CD4-positive, alpha-beta T cell treated with Interleukin-4 for 1 hour (primary cell): ENCODE results near the gene SLC27A4.

Source experiments
- DNase-seq, 2 donors: peaks; one replicate each; pipeline ENCODE4 v3.0.0-alpha.2; 2020 to 2022

SLC27A4 gene

GRCh38 chr9:128393145-128393775, 52.9 kb downstream of the SLC27A4 start:
- DNase-seq, result no peak

- no peak for DNase-seq
These were observed 53.6 kb downstream of the SLC27A4 start for GRCh38 chr9:128393970-128394369.

- no peak for DNase-seq
These were observed 54.2 kb downstream of the SLC27A4 start for GRCh38 chr9:128394379-128395168.

DNA sequence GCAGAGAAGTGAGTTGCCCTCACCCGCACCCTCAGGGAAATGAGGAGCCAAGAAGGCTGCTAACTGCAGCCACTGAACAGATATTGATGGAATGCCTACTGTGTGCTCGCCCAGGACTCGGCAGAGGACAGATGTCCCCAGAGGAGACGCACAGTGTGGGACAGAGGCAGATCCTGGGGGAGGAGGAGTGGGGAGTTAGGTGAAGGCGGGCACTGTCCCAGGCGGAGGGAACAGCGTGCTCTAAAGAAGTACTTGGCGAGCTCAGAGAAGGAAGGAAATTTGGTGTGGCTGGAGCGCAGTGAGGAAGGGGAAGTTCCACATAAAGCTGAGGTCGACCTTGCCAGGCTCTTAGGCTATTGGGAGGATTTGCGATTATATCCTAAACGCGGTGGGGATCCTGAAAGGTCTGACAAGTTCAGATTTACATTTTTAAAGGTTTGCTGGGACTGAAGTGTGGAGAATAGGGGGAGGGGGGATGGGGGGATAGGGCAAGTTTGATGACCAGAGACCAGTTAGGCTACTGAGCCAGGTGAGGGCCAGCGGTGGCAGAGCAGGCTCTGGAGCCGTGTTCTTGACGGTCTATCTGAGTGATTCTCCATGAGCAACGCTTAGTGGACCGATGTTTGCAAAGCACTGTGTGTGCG, 56.8 kb downstream of the SLC27A4 start:
- DNase-seq, result no peak

GRCh38 chr9:128397831-128398230, 57.5 kb downstream of the SLC27A4 start:
- no peak for DNase-seq

DNA sequence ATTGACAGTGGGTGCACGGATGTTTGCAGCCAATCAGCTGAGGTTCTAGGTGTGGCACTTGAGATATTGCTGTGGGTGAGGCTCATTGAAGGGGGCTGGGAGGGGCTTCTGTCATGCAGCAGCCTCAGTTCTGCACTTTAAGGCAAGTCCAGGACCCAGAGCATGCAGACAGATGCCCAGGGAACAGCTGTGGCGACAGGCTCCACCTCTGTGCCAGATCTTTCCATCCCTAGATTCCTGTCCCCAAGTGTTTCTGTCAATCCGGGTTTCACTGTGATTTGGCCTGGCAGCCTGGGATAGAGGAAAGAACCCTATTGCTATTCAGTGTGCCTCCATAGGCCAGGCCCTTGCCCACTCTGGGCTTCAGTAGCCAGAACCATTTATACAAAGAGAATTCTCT, 59.5 kb downstream of the SLC27A4 start:
- DNase-seq, result no peak

GRCh38 chr9:128404560-128404959, 64.2 kb downstream of the SLC27A4 start:
- DNase-seq, result no peak

- no peak for DNase-seq
These were observed 64.9 kb downstream of the SLC27A4 start for GRCh38 chr9:128405077-128405779.

- DNase-seq, result no peak
These were observed 65.4 kb downstream of the SLC27A4 start for GRCh38 chr9:128405780-128406171.

DNA sequence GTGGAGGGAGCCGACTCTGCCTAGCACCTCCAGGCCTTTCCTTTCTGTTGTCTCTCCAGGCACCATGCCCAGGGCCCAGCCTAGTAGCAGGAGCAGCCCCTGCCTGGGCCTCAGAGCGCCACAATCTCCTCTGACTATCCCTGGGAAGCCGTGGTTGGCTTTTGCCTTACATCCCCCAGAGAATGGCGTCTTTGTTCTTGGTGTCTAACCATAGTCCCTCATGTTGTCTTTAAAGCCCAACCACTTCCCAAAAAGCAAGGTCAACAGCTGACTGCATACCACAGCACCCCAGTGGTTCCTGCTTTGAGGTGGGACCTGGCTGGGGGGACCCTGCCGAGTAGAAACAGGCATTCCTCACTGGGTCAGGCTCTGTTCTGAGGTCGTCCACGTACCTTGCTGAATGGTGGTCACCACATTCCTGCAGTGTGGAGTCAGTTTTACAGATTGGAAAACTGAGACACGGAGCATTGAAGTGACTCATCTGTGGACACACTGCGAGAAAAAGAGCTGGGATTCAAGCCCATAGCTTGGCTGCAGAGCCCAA, 66.6 kb downstream of the SLC27A4 start:
- DNase-seq, result no peak

- DNase-seq, result no peak
These were observed 68.7 kb downstream of the SLC27A4 start for GRCh38 chr9:128408963-128409431.

GRCh38 chr9:128409450-128409849, 69.1 kb downstream of the SLC27A4 start:
- no peak for DNase-seq

DNA sequence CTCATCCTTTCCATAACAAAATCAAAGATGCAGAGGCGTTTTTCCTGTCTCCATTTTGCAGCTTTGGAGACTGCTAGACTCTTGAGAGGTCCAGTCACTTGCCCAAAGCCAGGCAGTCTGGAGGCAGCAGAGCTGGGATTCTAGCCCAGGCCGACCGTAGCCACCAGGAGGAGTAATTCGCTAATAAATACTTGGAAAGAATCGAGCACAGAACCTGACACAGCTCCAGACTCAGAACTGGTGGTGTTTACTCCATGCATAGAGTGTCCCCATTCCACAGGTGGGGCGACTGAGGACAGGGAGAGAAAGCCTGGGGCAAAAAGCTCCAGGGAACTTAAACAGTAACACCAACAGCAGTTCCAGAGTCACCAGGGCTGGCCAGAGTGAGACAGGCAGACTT, 69.7 kb downstream of the SLC27A4 start:
- no peak for DNase-seq
